Measurements from ENCODE around the gene PCAT6. TPM values are rescaled to one million over a fixed set of nuclear protein-coding genes. Genes with fewer than 3 reads are reported as not detected.

PCAT6 gene
- polyA plus RNA-seq, 2 of the 4 experiments (the other 2 are of a cell fraction), result 2.3 to 2.4 TPM

- TF ChIP-seq PHF8 (IDR thresholded peaks at IDR 0.05; ENCODE audit: borderline replicate concordance, low read depth) (peak; percentile 72; the same call in 1 of the 2 replicates), HDAC2 (IDR thresholded peaks at IDR 0.05) (no peak), TP53 (CRISPR knock-in tag; IDR thresholded peaks at IDR 0.05) (no peak), MAZ (IDR thresholded peaks at IDR 0.05; ENCODE audit: borderline replicate concordance, low read depth, low read length) (no peak), ZFP36 (IDR thresholded peaks at IDR 0.05; ENCODE audit: borderline replicate concordance, partially characterized antibody) (no peak), POLR2AphosphoS2 (conservative IDR thresholded peaks at IDR 0.05; ENCODE audit: low read length) (no peak), USF2 (IDR thresholded peaks at IDR 0.05) (no peak), JUN (IDR thresholded peaks at IDR 0.05) (peak; percentile 39 to 80; a peak in 4 of 5 replicates), ZNF302 (CRISPR knock-in tag; IDR thresholded peaks at IDR 0.05) (no peak), JUNB (IDR thresholded peaks at IDR 0.05) (no peak), NFE2L2 (conservative IDR thresholded peaks at IDR 0.05; ENCODE audit: low read length) (no peak), CHD4 (IDR thresholded peaks at IDR 0.05; ENCODE audit: borderline replicate concordance) (no peak), KDM1A (IDR thresholded peaks at IDR 0.05; ENCODE audit: low read depth) (no peak), HEYL (CRISPR knock-in tag; IDR thresholded peaks at IDR 0.05) (no peak), TFCP2L1 (CRISPR knock-in tag; IDR thresholded peaks at IDR 0.05) (no peak), BHLHE40 (IDR thresholded peaks at IDR 0.05; ENCODE audit: low read depth, low read length) (no peak), ZC3H11A (IDR thresholded peaks at IDR 0.05) (no peak), REST (IDR thresholded peaks at IDR 0.05) (no peak), MAFK (IDR thresholded peaks at IDR 0.05; ENCODE audit: partially characterized antibody) (no peak), EP300 (IDR thresholded peaks at IDR 0.05) (no peak; a peak in 1 of 5 replicates), EHF (CRISPR knock-in tag; IDR thresholded peaks at IDR 0.05) (no peak), RARB (CRISPR knock-in tag; IDR thresholded peaks at IDR 0.05) (no peak), RFX5 (IDR thresholded peaks at IDR 0.05) (no peak), SREBF2 (IDR thresholded peaks at IDR 0.05) (no peak), NPAS2 (CRISPR knock-in tag; IDR thresholded peaks at IDR 0.05; ENCODE audit: borderline replicate concordance) (no peak), RCOR1 (IDR thresholded peaks at IDR 0.05; ENCODE audit: low read depth, low read length) (no peak), HES2 (IDR thresholded peaks at IDR 0.05) (no peak)
- TF ChIP-seq, protein P1, sequence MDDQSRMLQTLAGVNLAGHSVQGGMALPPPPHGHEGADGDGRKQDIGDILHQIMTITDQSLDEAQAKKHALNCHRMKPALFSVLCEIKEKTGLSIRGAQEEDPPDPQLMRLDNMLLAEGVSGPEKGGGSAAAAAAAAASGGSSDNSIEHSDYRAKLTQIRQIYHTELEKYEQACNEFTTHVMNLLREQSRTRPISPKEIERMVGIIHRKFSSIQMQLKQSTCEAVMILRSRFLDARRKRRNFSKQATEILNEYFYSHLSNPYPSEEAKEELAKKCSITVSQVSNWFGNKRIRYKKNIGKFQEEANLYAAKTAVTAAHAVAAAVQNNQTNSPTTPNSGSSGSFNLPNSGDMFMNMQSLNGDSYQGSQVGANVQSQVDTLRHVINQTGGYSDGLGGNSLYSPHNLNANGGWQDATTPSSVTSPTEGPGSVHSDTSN (IDR thresholded peaks at IDR 0.05), result peak; percentile 94
- TF ChIP-seq, protein P2, sequence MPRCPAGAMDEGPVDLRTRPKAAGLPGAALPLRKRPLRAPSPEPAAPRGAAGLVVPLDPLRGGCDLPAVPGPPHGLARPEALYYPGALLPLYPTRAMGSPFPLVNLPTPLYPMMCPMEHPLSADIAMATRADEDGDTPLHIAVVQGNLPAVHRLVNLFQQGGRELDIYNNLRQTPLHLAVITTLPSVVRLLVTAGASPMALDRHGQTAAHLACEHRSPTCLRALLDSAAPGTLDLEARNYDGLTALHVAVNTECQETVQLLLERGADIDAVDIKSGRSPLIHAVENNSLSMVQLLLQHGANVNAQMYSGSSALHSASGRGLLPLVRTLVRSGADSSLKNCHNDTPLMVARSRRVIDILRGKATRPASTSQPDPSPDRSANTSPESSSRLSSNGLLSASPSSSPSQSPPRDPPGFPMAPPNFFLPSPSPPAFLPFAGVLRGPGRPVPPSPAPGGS (IDR thresholded peaks at IDR 0.05), result peak; percentile 79; the same call in 2 of the 3 replicates
- TF ChIP-seq, protein P3, sequence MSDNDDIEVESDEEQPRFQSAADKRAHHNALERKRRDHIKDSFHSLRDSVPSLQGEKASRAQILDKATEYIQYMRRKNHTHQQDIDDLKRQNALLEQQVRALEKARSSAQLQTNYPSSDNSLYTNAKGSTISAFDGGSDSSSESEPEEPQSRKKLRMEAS (IDR thresholded peaks at IDR 0.05), result peak; percentile 89
- TF ChIP-seq, protein P4, sequence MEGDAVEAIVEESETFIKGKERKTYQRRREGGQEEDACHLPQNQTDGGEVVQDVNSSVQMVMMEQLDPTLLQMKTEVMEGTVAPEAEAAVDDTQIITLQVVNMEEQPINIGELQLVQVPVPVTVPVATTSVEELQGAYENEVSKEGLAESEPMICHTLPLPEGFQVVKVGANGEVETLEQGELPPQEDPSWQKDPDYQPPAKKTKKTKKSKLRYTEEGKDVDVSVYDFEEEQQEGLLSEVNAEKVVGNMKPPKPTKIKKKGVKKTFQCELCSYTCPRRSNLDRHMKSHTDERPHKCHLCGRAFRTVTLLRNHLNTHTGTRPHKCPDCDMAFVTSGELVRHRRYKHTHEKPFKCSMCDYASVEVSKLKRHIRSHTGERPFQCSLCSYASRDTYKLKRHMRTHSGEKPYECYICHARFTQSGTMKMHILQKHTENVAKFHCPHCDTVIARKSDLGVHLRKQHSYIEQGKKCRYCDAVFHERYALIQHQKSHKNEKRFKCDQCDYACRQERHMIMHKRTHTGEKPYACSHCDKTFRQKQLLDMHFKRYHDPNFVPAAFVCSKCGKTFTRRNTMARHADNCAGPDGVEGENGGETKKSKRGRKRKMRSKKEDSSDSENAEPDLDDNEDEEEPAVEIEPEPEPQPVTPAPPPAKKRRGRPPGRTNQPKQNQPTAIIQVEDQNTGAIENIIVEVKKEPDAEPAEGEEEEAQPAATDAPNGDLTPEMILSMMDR (IDR thresholded peaks at IDR 0.05), result no peak
- TF ChIP-seq, protein P5, sequence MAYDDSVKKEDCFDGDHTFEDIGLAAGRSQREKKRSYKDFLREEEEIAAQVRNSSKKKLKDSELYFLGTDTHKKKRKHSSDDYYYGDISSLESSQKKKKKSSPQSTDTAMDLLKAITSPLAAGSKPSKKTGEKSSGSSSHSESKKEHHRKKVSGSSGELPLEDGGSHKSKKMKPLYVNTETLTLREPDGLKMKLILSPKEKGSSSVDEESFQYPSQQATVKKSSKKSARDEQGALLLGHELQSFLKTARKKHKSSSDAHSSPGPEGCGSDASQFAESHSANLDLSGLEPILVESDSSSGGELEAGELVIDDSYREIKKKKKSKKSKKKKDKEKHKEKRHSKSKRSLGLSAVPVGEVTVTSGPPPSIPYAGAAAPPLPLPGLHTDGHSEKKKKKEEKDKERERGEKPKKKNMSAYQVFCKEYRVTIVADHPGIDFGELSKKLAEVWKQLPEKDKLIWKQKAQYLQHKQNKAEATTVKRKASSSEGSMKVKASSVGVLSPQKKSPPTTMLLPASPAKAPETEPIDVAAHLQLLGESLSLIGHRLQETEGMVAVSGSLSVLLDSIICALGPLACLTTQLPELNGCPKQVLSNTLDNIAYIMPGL (CRISPR knock-in tag; IDR thresholded peaks at IDR 0.05; ENCODE audit: borderline replicate concordance), result no peak
Observed at GRCh38 chr1:202807926-202808757, 2.6 kb upstream of the PCAT6 start, which contains the start of gene KDM5B (continued).
